IMR-90 (cell line): ENCODE data around the gene SHC4. TPM values are rescaled to one million over a fixed set of nuclear protein-coding genes. Genes with fewer than 3 reads are reported as not detected.
A peak's percentile ranks its signal among the peaks of the same experiment; 100 is the strongest.

Experiments used
- ATAC-seq: fragments of 200-7000 bp; cut with Tn5 transposase; 2 replicates; pipeline ENCODE4 v1.9.1; 2020; ENCODE audit warnings: low read depth, mild to moderate bottlenecking, moderate library complexity
- BruUV-seq: library from RNA; stranded (reverse); fragments of 400-500 nt; replicated peaks from 2 replicates; lab custom pipeline; 2021; lab: Mats Ljungman, UMichigan
- CTCF ChIA-PET: fragments of 300-600 bp; formaldehyde crosslinking; extraction: SDS; loops from one replicate; lab custom pipeline; 2021; ENCODE audit warnings: antibody characterized with exemption; lab: Yijun Ruan, JAX
- POLR2A ChIA-PET: fragments of 300-600 bp; sonication (Branson Sonifier 250); formaldehyde crosslinking; loops from one replicate; lab custom pipeline; 2022; ENCODE audit warnings: antibody characterized with exemption; ENCODE audit not compliant: unreplicated experiment; lab: Charles Lee
- DNase-seq: peaks from one replicate; pipeline ENCODE4 v3.0.0; 2013
- H2AFZ ChIP-seq: replicated peaks from 2 replicates; pipeline ENCODE3; 2013; ENCODE audit warnings: low read length, mild to moderate bottlenecking; ENCODE audit not compliant: poor library complexity
- H2AK5ac ChIP-seq: 2 replicates; pipeline ENCODE4 v1.6.1; 2013; ENCODE audit warnings: low read depth, low read length, inconsistent platforms
- H2AK9ac ChIP-seq: replicated peaks from 2 replicates; pipeline ENCODE3; 2013; ENCODE audit warnings: mild to moderate bottlenecking, low read depth, low read length, moderate library complexity; ENCODE audit not compliant: poor library complexity
- H2BK120ac ChIP-seq: 2 replicates; pipeline ENCODE4 v1.6.1; 2013; ENCODE audit warnings: low read depth, low read length, inconsistent platforms
- H2BK15ac ChIP-seq: 3 replicates; pipeline ENCODE4 v1.6.1; 2013; ENCODE audit warnings: low read depth, low read length, inconsistent platforms
- H2BK20ac ChIP-seq: 2 replicates; pipeline ENCODE4 v1.6.1; 2013; ENCODE audit warnings: low read depth, mild to moderate bottlenecking, inconsistent platforms, low read length, moderate library complexity
- H2BK5ac ChIP-seq: 2 replicates; pipeline ENCODE4 v1.6.1; 2013; ENCODE audit warnings: mild to moderate bottlenecking, low read depth, low read length, inconsistent platforms; ENCODE audit not compliant: poor library complexity, severe bottlenecking
- H3K14ac ChIP-seq: replicated peaks from 2 replicates; pipeline ENCODE4 v1.6.1; 2013; ENCODE audit warnings: low read depth, low read length, inconsistent platforms
- H3K18ac ChIP-seq: 2 replicates; pipeline ENCODE4 v1.6.1; 2013; ENCODE audit warnings: low read depth, low read length, control low read depth
- H3K23ac ChIP-seq: 2 replicates; pipeline ENCODE4 v1.6.1; 2013; ENCODE audit warnings: low read depth, low read length, inconsistent platforms
- H3K27ac ChIP-seq: 2 replicates; pipeline ENCODE4 v1.5.1; 2013; ENCODE audit warnings: mild to moderate bottlenecking, control low read depth, low read length; ENCODE audit not compliant: insufficient read depth
- H3K27me3 ChIP-seq: 2 replicates; pipeline ENCODE4 v1.6.1; 2013; ENCODE audit warnings: low read length; ENCODE audit not compliant: control insufficient read depth, insufficient read depth
- H3K36me3 ChIP-seq: 2 replicates; pipeline ENCODE4 v1.6.1; 2013; ENCODE audit warnings: low read length, mixed read lengths; ENCODE audit not compliant: control insufficient read depth, insufficient read depth
- H3K4ac ChIP-seq: 2 replicates; pipeline ENCODE4 v1.6.1; 2013; ENCODE audit warnings: low read depth, low read length, inconsistent platforms
- H3K4me1 ChIP-seq: 2 replicates; pipeline ENCODE4 v1.6.1; 2013; ENCODE audit warnings: low read length, mixed read lengths; ENCODE audit not compliant: control insufficient read depth, insufficient read depth
- H3K4me2 ChIP-seq: 2 replicates; pipeline ENCODE4 v1.6.1; 2013; ENCODE audit warnings: low read depth, mild to moderate bottlenecking, control low read depth, low read length, moderate library complexity
- H3K4me3 ChIP-seq: 2 replicates; pipeline ENCODE4 v1.5.1; 2013; ENCODE audit warnings: low read depth, mild to moderate bottlenecking, control low read depth, low read length, moderate library complexity; ENCODE audit not compliant: insufficient read depth
- H3K56ac ChIP-seq: 2 replicates; pipeline ENCODE4 v1.6.1; 2013; ENCODE audit warnings: low read length, inconsistent platforms; ENCODE audit not compliant: insufficient read depth; ENCODE audit errors: extremely low read depth
- H3K79me1 ChIP-seq, 2 experiments: 2 replicates each; pipeline ENCODE4 v1.6.1; 2013; ENCODE audit warnings: low read length in 2 of 2, inconsistent platforms in 1 of 2, low read depth in 1 of 2
- H3K9ac ChIP-seq: 2 replicates; pipeline ENCODE4 v1.6.1; 2013; ENCODE audit warnings: low read depth, low read length, control low read depth
- H3K9me1 ChIP-seq: 2 replicates; pipeline ENCODE4 v1.6.1; 2013; ENCODE audit warnings: low read length, inconsistent platforms; ENCODE audit not compliant: insufficient read depth
- H3K9me3 ChIP-seq: 2 replicates; pipeline ENCODE4 v1.6.1; 2013; ENCODE audit warnings: low read length; ENCODE audit not compliant: control insufficient read depth, insufficient read depth
- H4K20me1 ChIP-seq: 2 replicates; pipeline ENCODE4 v1.6.1; 2013; ENCODE audit warnings: low read length, inconsistent platforms; ENCODE audit not compliant: insufficient read depth
- H4K5ac ChIP-seq: 2 replicates; pipeline ENCODE4 v1.6.1; 2013; ENCODE audit warnings: mild to moderate bottlenecking, low read depth, low read length, control low read depth
- H4K8ac ChIP-seq, 2 experiments: 2 replicates each; pipeline ENCODE4 v1.6.1; 2013; ENCODE audit warnings: low read depth in 2 of 2, low read length in 2 of 2, control low read depth in 1 of 2, inconsistent platforms in 1 of 2
- H4K91ac ChIP-seq: 2 replicates; pipeline ENCODE4 v1.6.1; 2013; ENCODE audit warnings: low read depth, low read length, inconsistent platforms; ENCODE audit not compliant: insufficient read depth
- CEBPB ChIP-seq: IDR thresholded peaks from 2 replicates; pipeline ENCODE4 v1.6.1; 2012; ENCODE audit warnings: low read depth, low read length, improper control_type of control experiment
- CTCF ChIP-seq: conservative IDR thresholded peaks from 2 replicates; pipeline ENCODE4 v1.5.1; 2012; ENCODE audit warnings: mild to moderate bottlenecking, low read depth, low read length, improper control_type of control experiment
- ELK1 ChIP-seq: fragments of 150-350 bp; IDR thresholded peaks from 2 replicates; pipeline ENCODE4 v1.6.1; 2016; ENCODE audit warnings: low read depth, mild to moderate bottlenecking, low read length, moderate library complexity, borderline replicate concordance
- MAFK ChIP-seq: IDR thresholded peaks from 2 replicates; pipeline ENCODE4 v1.6.1; 2012; ENCODE audit warnings: low read depth, low read length, improper control_type of control experiment
- MAZ ChIP-seq: IDR thresholded peaks from 2 replicates; pipeline ENCODE4 v1.6.1; 2012; ENCODE audit warnings: low read depth, mild to moderate bottlenecking, low read length, improper control_type of control experiment, moderate library complexity, borderline replicate concordance
- MXI1 ChIP-seq: IDR thresholded peaks from 2 replicates; pipeline ENCODE4 v1.6.1; 2012; ENCODE audit warnings: low read depth, mild to moderate bottlenecking, low read length, moderate library complexity, borderline replicate concordance
- SMC3 ChIP-seq: fragments of 150-350 bp; IDR thresholded peaks from 2 replicates; pipeline ENCODE4 v1.6.1; 2016; ENCODE audit warnings: low read depth, mild to moderate bottlenecking, antibody characterized with exemption, low read length, moderate library complexity
- WGBS, 2 experiments: methylation state at CpG; one replicate each; pipeline versions ENCODE4 v1.1.5 to v1.1.7; 2013; ENCODE audit warnings: missing lambda C conversion rate in 2 of 2; ENCODE audit not compliant: insufficient read length in 1 of 2; ENCODE audit errors: extremely low coverage in 2 of 2; 5-methylcytosine and 5-hydroxymethylcytosine counted together
- dilution Hi-C: fragments of 300-500 bp; cut with HindIII; formaldehyde crosslinking; loops from one replicate; pipeline ENCODE4 v1.14.3; 2018; ENCODE audit warnings: low sequenced_read_pairs; ENCODE audit not compliant: unreplicated experiment
- in situ Hi-C: fragments of 300-500 bp; cut with MboI; formaldehyde crosslinking; loops from 3 replicates; pipeline ENCODE4 v1.14.3; 2019; ENCODE audit warnings: low sequenced_read_pairs, inconsistent platforms, mixed read lengths
- intact Hi-C: fragments of 100-400 bp; cut with micrococcal nuclease; formaldehyde crosslinking; loops from 2 replicates; pipeline ENCODE4 v1.10.0; 2022
- polyA plus RNA-seq, 3 experiments: library from polyadenylated mRNA; depleted of rRNA; stranded (reverse); fragments of >200 nt; gene quantifications; 2 replicates each; pipeline ENCODE4 v1.2.3, GENCODE V29; 2012; ENCODE audit warnings: low replicate concordance in 1 of 3
- total RNA-seq: library from RNA; depleted of rRNA; stranded (reverse); fragments of >200 nt; gene quantifications from 2 replicates; pipeline ENCODE4 v1.2.3, GENCODE V29; 2012

The SHC4 gene
- total and polyA plus RNA-seq, 2 of the 4 experiments (the other 2 are of a cell fraction), result 0.91 to 2.7 TPM

- Histone ChIP-seq H3K56ac (no peak overlapping the region), H3K14ac (peak overlapping the region; percentile 4), H2AK9ac (no peak overlapping the region), H2BK120ac (no peak overlapping the region), H3K36me3 (peaks cover 7% of the 10 kb centered on the region), H3K27ac (no peak overlapping the region), H3K9me1 (no peaks in the 10 kb centered on the region), H4K91ac (no peak overlapping the region), H4K5ac (no peak overlapping the region), H2AK5ac (no peak overlapping the region), H3K4me1 (peaks cover 3% of the 10 kb centered on the region; the same call in 1 of the 2 replicates), H3K18ac (no peak overlapping the region), H3K9me3 (no peaks in the 10 kb centered on the region), H2BK15ac (no peak overlapping the region), H2AFZ (no peak overlapping the region), H3K27me3 (no peaks in the 10 kb centered on the region), H3K23ac (no peak overlapping the region), H3K4ac (no peak overlapping the region), H3K79me1 (peaks cover 0 to 5% of the 10 kb centered on the region in 2 experiments; a peak in 2 of 4 replicates), H2BK20ac (peak overlapping the region; percentile 34; the same call in 1 of the 2 replicates), H3K4me2 (no peak overlapping the region), H4K20me1 (no peaks in the 10 kb centered on the region), H3K9ac (no peak overlapping the region), H2BK5ac (no peak overlapping the region), H4K8ac (no peak overlapping the region), H3K4me3 (no peak overlapping the region)
- POLR2A ChIA-PET, result no interaction called here
- CTCF ChIA-PET, result no interaction called here
- no CpG with 5 or more reads among the region's 5 CpGs for WGBS, 2 experiments
- intact Hi-C loops (no loop called here), dilution Hi-C loops (no loop called here), in situ Hi-C loops (no loop called here)
- no TSS peak for BruUV-seq
- ATAC-seq, result no peak
- DNase-seq, result no peak
- TF ChIP-seq ELK1 (no peak), MAZ (no peak), MAFK (peak; percentile 89), SMC3 (no peak), CTCF (no peak), CEBPB (no peak), MXI1 (no peak)
These were observed 182.1 kb downstream of the SHC4 start for GRCh38 chr15:48781481-48782081.
